ENCODE measurements around the gene TMPRSS11D.
A peak's percentile ranks its signal among the peaks of the same experiment; 100 is the strongest.

TMPRSS11D gene

DNA sequence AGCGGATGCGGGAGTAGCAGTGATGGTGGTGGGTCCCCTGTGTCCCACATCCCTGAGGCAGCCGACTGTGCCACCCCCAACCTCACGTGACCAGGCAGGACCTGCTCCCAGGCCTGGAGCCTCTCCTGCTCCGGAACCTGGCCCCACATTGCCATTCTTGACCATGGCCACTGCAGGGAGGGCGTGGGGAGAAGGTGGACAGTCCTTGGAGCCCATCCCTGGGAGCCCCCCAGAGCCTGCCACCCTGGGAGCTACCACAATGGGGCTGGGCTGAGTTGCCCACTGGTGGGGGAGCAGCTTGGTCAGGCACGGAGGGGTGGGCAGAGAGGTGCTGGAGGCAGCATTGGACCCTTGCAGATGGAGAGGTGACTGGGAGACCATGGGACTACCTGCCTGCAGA is 42.7 kb upstream of the TMPRSS11D start:
- no peaks in the 10 kb centered on the region for H3K4me1 Mint-ChIP-seq
- no peaks in the 10 kb centered on the region for H3K36me3 Mint-ChIP-seq (ENCODE audit: low read depth)
- H3K27me3 Mint-ChIP-seq (ENCODE audit: low read depth): no peaks in the 10 kb centered on the region
- H3K9me3 Mint-ChIP-seq: no peaks in the 10 kb centered on the region
- no peak overlapping the region for H3K27ac Mint-ChIP-seq
- TF ChIP-seq, protein P1, sequence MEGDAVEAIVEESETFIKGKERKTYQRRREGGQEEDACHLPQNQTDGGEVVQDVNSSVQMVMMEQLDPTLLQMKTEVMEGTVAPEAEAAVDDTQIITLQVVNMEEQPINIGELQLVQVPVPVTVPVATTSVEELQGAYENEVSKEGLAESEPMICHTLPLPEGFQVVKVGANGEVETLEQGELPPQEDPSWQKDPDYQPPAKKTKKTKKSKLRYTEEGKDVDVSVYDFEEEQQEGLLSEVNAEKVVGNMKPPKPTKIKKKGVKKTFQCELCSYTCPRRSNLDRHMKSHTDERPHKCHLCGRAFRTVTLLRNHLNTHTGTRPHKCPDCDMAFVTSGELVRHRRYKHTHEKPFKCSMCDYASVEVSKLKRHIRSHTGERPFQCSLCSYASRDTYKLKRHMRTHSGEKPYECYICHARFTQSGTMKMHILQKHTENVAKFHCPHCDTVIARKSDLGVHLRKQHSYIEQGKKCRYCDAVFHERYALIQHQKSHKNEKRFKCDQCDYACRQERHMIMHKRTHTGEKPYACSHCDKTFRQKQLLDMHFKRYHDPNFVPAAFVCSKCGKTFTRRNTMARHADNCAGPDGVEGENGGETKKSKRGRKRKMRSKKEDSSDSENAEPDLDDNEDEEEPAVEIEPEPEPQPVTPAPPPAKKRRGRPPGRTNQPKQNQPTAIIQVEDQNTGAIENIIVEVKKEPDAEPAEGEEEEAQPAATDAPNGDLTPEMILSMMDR (IDR thresholded peaks at IDR 0.05; ENCODE audit: unreplicated experiment in 3 of 3): no peak
- no peak overlapping the region for H3K4me3 Mint-ChIP-seq

DNA sequence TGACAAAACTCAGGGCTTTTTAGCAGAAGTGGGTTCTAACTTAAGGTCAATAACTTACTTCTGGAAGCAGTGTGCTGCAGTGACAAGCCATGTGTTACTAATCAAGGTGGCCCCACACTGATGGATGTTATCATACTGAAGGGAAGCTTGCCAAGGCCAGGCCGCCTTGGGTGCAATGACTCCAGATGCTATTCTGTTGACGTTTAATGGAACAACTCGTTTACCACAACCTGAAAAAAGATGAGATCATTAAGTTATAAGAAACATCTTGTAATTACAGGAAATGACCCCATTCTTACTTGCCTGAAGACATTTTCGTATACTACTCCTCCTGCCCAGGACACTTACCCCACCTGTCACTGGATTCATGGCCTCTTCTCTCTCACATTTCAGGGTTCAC is 38.9 kb upstream of the TMPRSS11D start:
- Mint-ChIP-seq H3K4me3 (no peak overlapping the region), H3K4me1 (no peaks in the 10 kb centered on the region), H3K27ac (no peak overlapping the region), H3K27me3 (ENCODE audit: low read depth) (no peaks in the 10 kb centered on the region), H3K36me3 (ENCODE audit: low read depth) (no peaks in the 10 kb centered on the region), H3K9me3 (no peaks in the 10 kb centered on the region)
- TF ChIP-seq, protein P1 (IDR thresholded peaks at IDR 0.05; ENCODE audit: unreplicated experiment in 3 of 3): no peak

DNA sequence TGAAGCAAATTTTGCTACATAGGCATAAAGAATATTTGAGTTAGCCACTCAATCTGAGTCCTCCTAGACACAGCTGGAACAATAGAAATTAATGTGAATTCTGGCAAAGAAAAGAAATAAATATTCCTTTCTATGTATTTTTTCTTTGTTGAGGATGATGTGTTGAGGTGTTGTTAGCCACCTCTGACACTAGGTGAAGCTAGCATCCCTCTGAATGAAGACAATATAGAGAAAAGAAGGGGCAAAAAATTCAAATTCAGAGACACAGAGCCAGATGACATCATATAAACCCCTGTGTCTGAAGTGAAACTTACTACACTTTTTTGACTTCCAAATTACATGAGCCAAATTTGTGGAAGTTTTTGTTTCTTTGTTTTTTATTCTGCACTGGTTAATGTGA is 34.6 kb upstream of the TMPRSS11D start:
- no peak overlapping the region for H3K4me3 Mint-ChIP-seq
- H3K36me3 Mint-ChIP-seq (ENCODE audit: low read depth): no peaks in the 10 kb centered on the region
- no peaks in the 10 kb centered on the region for H3K27me3 Mint-ChIP-seq (ENCODE audit: low read depth)
- H3K4me1 Mint-ChIP-seq: no peaks in the 10 kb centered on the region
- TF ChIP-seq, protein P1 (IDR thresholded peaks at IDR 0.05; ENCODE audit: unreplicated experiment in 3 of 3): peak in 1 of 3 experiments; percentile 10
- no peak overlapping the region for H3K27ac Mint-ChIP-seq
- H3K9me3 Mint-ChIP-seq: no peaks in the 10 kb centered on the region

DNA sequence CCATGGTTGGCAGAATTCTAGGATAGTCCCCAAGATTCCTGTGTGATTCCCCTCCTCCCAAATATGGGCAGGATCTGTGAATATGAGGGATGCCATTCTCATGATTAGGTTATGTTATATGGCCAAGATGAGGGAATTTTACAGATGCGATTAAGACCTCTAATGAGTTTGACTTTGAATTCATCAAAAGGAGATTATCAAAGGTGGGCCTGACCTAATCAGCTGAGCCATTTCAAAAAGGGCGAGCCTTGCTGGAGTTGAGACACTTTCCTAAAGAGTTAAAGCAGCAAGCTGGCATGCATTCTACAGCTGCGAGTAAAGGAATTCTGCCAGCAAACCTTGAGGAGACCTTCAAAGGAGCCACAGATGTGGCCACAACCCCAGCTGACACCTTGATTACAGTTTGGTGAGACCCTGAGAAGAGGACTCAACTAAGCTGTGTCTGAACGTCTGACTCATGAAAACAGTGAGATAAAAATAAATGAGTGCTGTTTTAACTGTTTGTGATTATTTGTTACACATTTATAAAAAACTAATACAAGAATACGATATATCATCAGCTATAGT is 31.7 kb upstream of the TMPRSS11D start:
- Mint-ChIP-seq H3K4me1 (no peaks in the 10 kb centered on the region), H3K27me3 (ENCODE audit: low read depth) (no peaks in the 10 kb centered on the region), H3K4me3 (no peak overlapping the region), H3K27ac (no peak overlapping the region), H3K9me3 (no peaks in the 10 kb centered on the region), H3K36me3 (ENCODE audit: low read depth) (no peaks in the 10 kb centered on the region)
- TF ChIP-seq, protein P1 (IDR thresholded peaks at IDR 0.05; ENCODE audit: unreplicated experiment in 3 of 3): no peak

DNA sequence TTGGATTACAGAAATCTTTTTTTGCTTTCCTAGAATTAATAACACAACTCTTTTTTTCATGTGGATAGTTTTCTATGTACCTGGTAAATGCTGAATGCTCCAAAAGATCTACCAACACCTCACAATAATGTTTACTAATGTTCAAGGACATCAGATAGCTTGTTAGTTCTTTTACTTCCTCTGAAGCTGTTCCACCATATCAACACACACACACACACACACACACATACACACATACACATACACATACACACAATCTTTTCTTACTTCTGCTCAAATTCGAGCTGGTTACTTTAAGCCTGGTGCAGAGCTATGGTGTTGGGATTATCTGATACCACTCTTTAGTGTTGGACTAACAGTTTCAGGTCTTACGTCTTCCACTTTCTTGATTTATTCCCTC is 28.3 kb upstream of the TMPRSS11D start:
- no peaks in the 10 kb centered on the region for H3K27me3 Mint-ChIP-seq (ENCODE audit: low read depth)
- TF ChIP-seq, protein P1 (IDR thresholded peaks at IDR 0.05; ENCODE audit: unreplicated experiment in 3 of 3): no peak
- H3K4me3 Mint-ChIP-seq: no peak overlapping the region
- no peaks in the 10 kb centered on the region for H3K4me1 Mint-ChIP-seq
- H3K9me3 Mint-ChIP-seq: no peaks in the 10 kb centered on the region
- no peak overlapping the region for H3K27ac Mint-ChIP-seq
- no peaks in the 10 kb centered on the region for H3K36me3 Mint-ChIP-seq (ENCODE audit: low read depth)

DNA sequence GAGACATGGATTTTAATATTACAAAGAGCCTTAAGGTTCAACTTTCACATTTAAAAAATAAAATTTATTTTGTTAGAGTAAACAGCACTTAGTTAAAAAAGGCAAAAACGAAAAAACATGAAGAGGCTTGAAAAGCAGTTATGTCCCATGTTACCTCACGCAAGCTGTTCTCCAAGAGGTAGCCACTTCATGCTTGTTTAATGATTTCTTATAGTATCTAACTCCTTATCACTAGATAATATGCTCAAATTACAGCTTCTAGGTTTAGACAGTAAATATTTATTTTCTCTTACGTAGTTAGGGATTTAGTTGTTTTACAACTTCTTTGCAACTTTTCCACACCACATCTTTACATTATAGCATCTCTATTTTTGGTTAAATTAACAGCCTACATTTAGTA is 27.8 kb upstream of the TMPRSS11D start:
- no peak overlapping the region for H3K27ac Mint-ChIP-seq
- no peaks in the 10 kb centered on the region for H3K36me3 Mint-ChIP-seq (ENCODE audit: low read depth)
- TF ChIP-seq, protein P1 (IDR thresholded peaks at IDR 0.05; ENCODE audit: unreplicated experiment in 3 of 3): no peak

More for the DNA sequence above, 27.8 kb upstream of the TMPRSS11D start:
- H3K4me3 Mint-ChIP-seq: no peak overlapping the region
- H3K4me1 Mint-ChIP-seq: no peaks in the 10 kb centered on the region
- H3K9me3 Mint-ChIP-seq: no peaks in the 10 kb centered on the region
- no peaks in the 10 kb centered on the region for H3K27me3 Mint-ChIP-seq (ENCODE audit: low read depth)

Measured in nephron (organoid).